ENCODE results near the gene PATL2.
"Not testable (repeated sequence)": the region's sequence is repeated elsewhere in the genome, so short reads cannot be mapped to it uniquely, and the experiment has no call there.

Gene PATL2

GRCh38 chr15:44711096-44711742, at the start of gene PATL2, which contains the start of gene B2M:
TSS of gene PATL2 (minus strand) at chr15:44711323. CDS start at chr15:44676490, 34,833 bp downstream.
TSS of gene B2M (plus strand) at chr15:44711517. CDS start at chr15:44711547, 30 bp downstream.
- DNase-seq (ENCODE audit: low read depth in 2 of 2): peak; percentile 91 to 93

GRCh38 chr15:44753345-44753744, 42.2 kb upstream of the PATL2 start:
- DNase-seq (ENCODE audit: low read depth in 2 of 2): no peak

GRCh38 chr15:44743454-44743853, 32.3 kb upstream of the PATL2 start:
- DNase-seq (ENCODE audit: low read depth in 2 of 2): not testable (repeated sequence)

- DNase-seq (ENCODE audit: low read depth in 2 of 2): not testable (repeated sequence)
Measured at GRCh38 chr15:44739222-44739847, 28.2 kb upstream of the PATL2 start.

GRCh38 chr15:44738340-44738984, 27.3 kb upstream of the PATL2 start:
- no peak for DNase-seq (ENCODE audit: low read depth in 2 of 2)

GRCh38 chr15:44736181-44736765, 25.1 kb upstream of the PATL2 start, which contains the start of gene TRIM69:
TSS of gene TRIM69 (plus strand) at chr15:44736528. CDS start at chr15:44736705, 177 bp downstream.
- no peak for DNase-seq (ENCODE audit: low read depth in 2 of 2)

GRCh38 chr15:44735482-44736180, 24.5 kb upstream of the PATL2 start:
- DNase-seq (ENCODE audit: low read depth in 2 of 2): peak in 1 of 2 experiments; percentile 52

GRCh38 chr15:44734839-44735481, 23.8 kb upstream of the PATL2 start:
- DNase-seq (ENCODE audit: low read depth in 2 of 2): no peak

GRCh38 chr15:44729408-44730127, 18.4 kb upstream of the PATL2 start:
- no peak for DNase-seq (ENCODE audit: low read depth in 2 of 2)

GRCh38 chr15:44728576-44729407, 17.7 kb upstream of the PATL2 start:
- DNase-seq (ENCODE audit: low read depth in 2 of 2): peak; percentile 92 to 94

GRCh38 chr15:44728232-44728575, 17.1 kb upstream of the PATL2 start:
- not testable (repeated sequence) for DNase-seq (ENCODE audit: low read depth in 2 of 2)

- DNase-seq (ENCODE audit: low read depth in 2 of 2): no peak
Measured at GRCh38 chr15:44727485-44728231, 16.5 kb upstream of the PATL2 start.

GRCh38 chr15:44726568-44727484, 15.7 kb upstream of the PATL2 start:
- peak; percentile 42 to 49 for DNase-seq (ENCODE audit: low read depth in 2 of 2)

GRCh38 chr15:44726136-44726535, 15.0 kb upstream of the PATL2 start:
- no peak for DNase-seq (ENCODE audit: low read depth in 2 of 2)

- no peak for DNase-seq (ENCODE audit: low read depth in 2 of 2)
Measured at GRCh38 chr15:44722011-44722410, 10.9 kb upstream of the PATL2 start.

GRCh38 chr15:44720460-44721176, 9.5 kb upstream of the PATL2 start:
- no peak for DNase-seq (ENCODE audit: low read depth in 2 of 2)

- DNase-seq (ENCODE audit: low read depth in 2 of 2): peak in 1 of 2 experiments; percentile 32
Measured at GRCh38 chr15:44720000-44720435, 8.9 kb upstream of the PATL2 start.
